OCI-LY1 (cell line): ENCODE results near the gene OLFM2.

Experiments
- H2AFZ ChIP-seq: fragments of 200-600 bp; sonication (generic), shearing (Covaris generic); 2 replicates; pipeline ENCODE4 v1.6.0; 2014; ENCODE audit warnings: antibody characterized with exemption, mild to moderate bottlenecking, low read length
- H3F3A ChIP-seq: fragments of 200-600 bp; sonication (generic), shearing (Covaris generic); 2 replicates; pipeline ENCODE4 v1.6.0; 2014; ENCODE audit warnings: mild to moderate bottlenecking, antibody characterized with exemption, low read length, moderate library complexity; ENCODE audit not compliant: insufficient read depth
- H3K27ac ChIP-seq: fragments of 200-600 bp; sonication (generic); 2 replicates; pipeline ENCODE4 v1.5.1; 2014; ENCODE audit warnings: low read length, mixed run types, mild to moderate bottlenecking, low read depth; ENCODE audit not compliant: poor library complexity, severe bottlenecking
- H3K27me3 ChIP-seq: fragments of 200-600 bp; sonication (generic); 2 replicates; pipeline ENCODE4 v1.6.0; 2014; ENCODE audit warnings: antibody characterized with exemption, mild to moderate bottlenecking, low read length, moderate library complexity; ENCODE audit not compliant: insufficient read depth
- H3K36me3 ChIP-seq: fragments of 200-600 bp; sonication (generic); 2 replicates; pipeline ENCODE4 v1.6.1; 2014; ENCODE audit warnings: mild to moderate bottlenecking, antibody characterized with exemption, low read length, moderate library complexity, mixed read lengths; ENCODE audit not compliant: insufficient read depth
- H3K4me1 ChIP-seq: fragments of 200-600 bp; sonication (generic); 2 replicates; pipeline ENCODE4 v1.5.1; 2014; ENCODE audit warnings: mild to moderate bottlenecking, low read length, moderate library complexity; ENCODE audit not compliant: insufficient read depth, severe bottlenecking
- H3K4me2 ChIP-seq: fragments of 200-600 bp; sonication (generic), shearing (Covaris generic); 2 replicates; pipeline ENCODE4 v1.6.1; 2014; ENCODE audit warnings: low read length
- H3K4me3 ChIP-seq: fragments of 200-600 bp; sonication (generic); 2 replicates; pipeline ENCODE4 v1.5.1; 2014; ENCODE audit warnings: low read length, low read depth, mild to moderate bottlenecking, mixed read lengths; ENCODE audit not compliant: poor library complexity, severe bottlenecking
- H3K79me2 ChIP-seq: fragments of 200-600 bp; shearing (Covaris generic); 2 replicates; pipeline ENCODE4 v1.6.1; 2016; ENCODE audit warnings: mixed run types, low read length, mixed read lengths; ENCODE audit not compliant: insufficient read depth
- H3K9ac ChIP-seq: fragments of 200-600 bp; sonication (generic), shearing (Covaris generic); 2 replicates; pipeline ENCODE4 v1.6.1; 2014; ENCODE audit warnings: mild to moderate bottlenecking, low read length, mixed read lengths
- H3K9me2 ChIP-seq: fragments of 200-600 bp; sonication (generic), shearing (Covaris generic); 2 replicates; pipeline ENCODE4 v1.6.1; 2014; ENCODE audit warnings: low read depth, mild to moderate bottlenecking, low read length, mixed read lengths
- H3K9me3 ChIP-seq: fragments of 200-600 bp; shearing (Covaris generic); 2 replicates; pipeline ENCODE4 v1.6.1; 2014; ENCODE audit warnings: low read length, mixed read lengths
- H4K20me1 ChIP-seq: fragments of 200-600 bp; sonication (generic), shearing (Covaris generic); 2 replicates; pipeline ENCODE4 v1.6.0; 2016; ENCODE audit warnings: mild to moderate bottlenecking, low read length; ENCODE audit not compliant: insufficient read depth
- CTCF ChIP-seq: fragments of 200-600 bp; sonication (generic), shearing (Covaris generic); IDR thresholded peaks from 2 replicates; pipeline ENCODE4 v1.5.1; 2017; ENCODE audit warnings: mild to moderate bottlenecking, antibody characterized with exemption, low read length, moderate library complexity, mixed read lengths
- EZH2 ChIP-seq: fragments of 200-600 bp; sonication (generic), shearing (Covaris generic); IDR thresholded peaks from 2 replicates; pipeline ENCODE4 v1.8.0; 2017; ENCODE audit warnings: borderline replicate concordance, mixed run types, mild to moderate bottlenecking, antibody characterized with exemption, low read length, moderate library complexity, mixed read lengths

OLFM2 gene

GRCh38 chr19:9857920-9858746 is 78.2 kb downstream of the OLFM2 start:
- Histone ChIP-seq H3F3A (no peaks in the 10 kb centered on the region), H3K4me3 (no peak overlapping the region), H3K27me3 (no peaks in the 10 kb centered on the region), H3K36me3 (no peaks in the 10 kb centered on the region), H3K4me1 (no peaks in the 10 kb centered on the region), H3K27ac (no peak overlapping the region), H2AFZ (no peak overlapping the region), H3K9ac (no peak overlapping the region), H4K20me1 (no peaks in the 10 kb centered on the region), H3K9me3 (no peaks in the 10 kb centered on the region), H3K4me2 (no peak overlapping the region), H3K79me2 (no peaks in the 10 kb centered on the region), H3K9me2 (no peaks in the 10 kb centered on the region)
- TF ChIP-seq CTCF = no peak

GRCh38 chr19:9857076-9857721 is 79.1 kb downstream of the OLFM2 start:
- Histone ChIP-seq H2AFZ (no peak overlapping the region), H3K9ac (no peak overlapping the region), H3K4me2 (no peak overlapping the region), H3K27ac (no peak overlapping the region), H3F3A (no peaks in the 10 kb centered on the region), H3K27me3 (no peaks in the 10 kb centered on the region), H3K9me3 (no peaks in the 10 kb centered on the region), H3K79me2 (no peaks in the 10 kb centered on the region), H3K4me1 (no peaks in the 10 kb centered on the region), H4K20me1 (no peaks in the 10 kb centered on the region), H3K36me3 (no peaks in the 10 kb centered on the region), H3K4me3 (no peak overlapping the region), H3K9me2 (no peaks in the 10 kb centered on the region)
- TF ChIP-seq CTCF = no peak
- TF ChIP-seq EZH2 = no peak

- Histone ChIP-seq H3K4me1 (no peaks in the 10 kb centered on the region), H3K4me2 (no peak overlapping the region), H3K27ac (no peak overlapping the region), H2AFZ (no peak overlapping the region), H3K79me2 (no peaks in the 10 kb centered on the region), H3K4me3 (no peak overlapping the region), H3K9me2 (no peaks in the 10 kb centered on the region), H3K9me3 (no peaks in the 10 kb centered on the region), H4K20me1 (no peaks in the 10 kb centered on the region), H3K36me3 (no peaks in the 10 kb centered on the region), H3K27me3 (no peaks in the 10 kb centered on the region), H3K9ac (no peak overlapping the region), H3F3A (no peaks in the 10 kb centered on the region)
- no peak for TF ChIP-seq EZH2
These were observed 79.7 kb downstream of the OLFM2 start for GRCh38 chr19:9856609-9857008.
